Endothelial cell (in vitro differentiated cells): ENCODE measurements around the gene YWHAQ. TPM values are rescaled to one million over a fixed set of nuclear protein-coding genes. Genes with fewer than 3 reads are reported as not detected.
"Not testable (repeated sequence)": the region's sequence is repeated elsewhere in the genome, so short reads cannot be mapped to it uniquely, and the experiment has no call there.

ENCODE experiments used
- DNase-seq: peaks from one replicate; pipeline ENCODE4 v3.0.0; 2021; ENCODE audit warnings: low spot score
- H3K27ac Mint-ChIP-seq: one replicate; pipeline ENCODE4 v1.8.0; 2021; ENCODE audit warnings: mixed read lengths, inconsistent platforms; ENCODE audit not compliant: unreplicated experiment
- H3K27me3 Mint-ChIP-seq: one replicate; pipeline ENCODE4 v1.8.0; 2021; ENCODE audit warnings: mild to moderate bottlenecking, moderate library complexity, mixed read lengths, inconsistent platforms; ENCODE audit not compliant: unreplicated experiment
- H3K36me3 Mint-ChIP-seq: one replicate; pipeline ENCODE4 v1.8.0; 2021; ENCODE audit warnings: mild to moderate bottlenecking, low read depth, mixed read lengths, inconsistent platforms; ENCODE audit not compliant: unreplicated experiment
- H3K4me1 Mint-ChIP-seq: one replicate; pipeline ENCODE4 v1.8.0; 2021; ENCODE audit warnings: mild to moderate bottlenecking, mixed read lengths, inconsistent platforms; ENCODE audit not compliant: unreplicated experiment
- H3K4me3 Mint-ChIP-seq: one replicate; pipeline ENCODE4 v1.8.0; 2021; ENCODE audit warnings: mild to moderate bottlenecking, mixed read lengths, inconsistent platforms; ENCODE audit not compliant: unreplicated experiment
- H3K9me3 Mint-ChIP-seq: one replicate; pipeline ENCODE4 v1.8.0; 2021; ENCODE audit warnings: mixed read lengths, inconsistent platforms; ENCODE audit not compliant: unreplicated experiment
- total RNA-seq: library from RNA; stranded (reverse); fragmentation: NEBNext Ultra II Directional; extraction: Animal tissue kit (Norgen Biotek cat#: 25700); gene quantifications from one replicate; pipeline ENCODE4 v1.2.1, GENCODE V29; 2021; ENCODE audit not compliant: unreplicated experiment
- TF ChIP-seq, protein P1 (sequence below): fragments of 200-600 bp; sonication (generic); IDR thresholded peaks from one replicate; pipeline ENCODE4 v1.5.0; 2021; ENCODE audit warnings: antibody characterized with exemption; ENCODE audit not compliant: unreplicated experiment

YWHAQ gene
- total RNA-seq, 1 donor from 2014 or later, result 268 TPM

DNA sequence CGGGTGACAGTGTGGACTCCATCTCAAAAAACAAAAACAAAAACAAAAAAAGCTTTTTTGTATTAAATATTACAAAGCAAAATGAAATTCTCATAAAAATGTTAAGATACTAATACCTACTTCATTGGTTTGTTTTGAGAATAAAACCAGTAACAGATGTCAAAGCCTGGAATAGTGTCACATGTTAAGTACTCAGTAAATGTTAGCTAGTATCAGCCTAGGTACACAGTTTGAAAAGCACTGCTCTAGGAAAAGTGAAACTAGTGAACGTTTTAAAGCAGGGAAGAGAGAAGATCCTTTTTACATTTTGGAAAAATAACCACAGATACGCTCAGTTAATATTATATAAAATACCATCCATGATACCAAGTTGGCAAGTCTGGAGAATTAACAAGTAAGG lies 38.1 kb downstream of the YWHAQ start:
- TF ChIP-seq, protein P1, sequence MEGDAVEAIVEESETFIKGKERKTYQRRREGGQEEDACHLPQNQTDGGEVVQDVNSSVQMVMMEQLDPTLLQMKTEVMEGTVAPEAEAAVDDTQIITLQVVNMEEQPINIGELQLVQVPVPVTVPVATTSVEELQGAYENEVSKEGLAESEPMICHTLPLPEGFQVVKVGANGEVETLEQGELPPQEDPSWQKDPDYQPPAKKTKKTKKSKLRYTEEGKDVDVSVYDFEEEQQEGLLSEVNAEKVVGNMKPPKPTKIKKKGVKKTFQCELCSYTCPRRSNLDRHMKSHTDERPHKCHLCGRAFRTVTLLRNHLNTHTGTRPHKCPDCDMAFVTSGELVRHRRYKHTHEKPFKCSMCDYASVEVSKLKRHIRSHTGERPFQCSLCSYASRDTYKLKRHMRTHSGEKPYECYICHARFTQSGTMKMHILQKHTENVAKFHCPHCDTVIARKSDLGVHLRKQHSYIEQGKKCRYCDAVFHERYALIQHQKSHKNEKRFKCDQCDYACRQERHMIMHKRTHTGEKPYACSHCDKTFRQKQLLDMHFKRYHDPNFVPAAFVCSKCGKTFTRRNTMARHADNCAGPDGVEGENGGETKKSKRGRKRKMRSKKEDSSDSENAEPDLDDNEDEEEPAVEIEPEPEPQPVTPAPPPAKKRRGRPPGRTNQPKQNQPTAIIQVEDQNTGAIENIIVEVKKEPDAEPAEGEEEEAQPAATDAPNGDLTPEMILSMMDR, result no peak
- no peak for DNase-seq
- Mint-ChIP-seq H3K27ac (no peak overlapping the region), H3K27me3 (peaks cover 1% of the 10 kb centered on the region), H3K4me1 (no peaks in the 10 kb centered on the region), H3K9me3 (no peaks in the 10 kb centered on the region), H3K36me3 (peaks cover under 1% of the 10 kb centered on the region), H3K4me3 (no peak overlapping the region)

DNA sequence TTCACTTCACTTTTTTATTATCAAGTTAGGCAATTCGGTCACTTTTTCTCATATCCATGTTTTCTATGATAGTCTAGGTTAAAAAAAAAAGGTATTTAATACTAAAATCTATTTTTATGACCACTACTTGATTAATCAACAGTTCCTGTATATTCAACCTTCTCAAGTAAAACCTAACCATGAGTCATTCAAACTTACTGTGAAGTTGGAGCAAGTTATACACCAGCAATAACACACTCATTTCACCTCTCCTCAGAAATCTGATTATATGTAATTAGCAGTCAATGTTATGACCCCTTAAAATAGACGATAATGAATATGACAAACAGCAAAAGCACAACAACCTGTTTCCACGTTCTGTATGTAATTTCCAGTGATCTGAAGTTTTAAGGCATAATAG lies 40.2 kb downstream of the YWHAQ start:
- TF ChIP-seq, protein P1, result no peak
- Mint-ChIP-seq H3K27ac (no peak overlapping the region), H3K9me3 (no peaks in the 10 kb centered on the region), H3K4me1 (no peaks in the 10 kb centered on the region), H3K27me3 (no peaks in the 10 kb centered on the region), H3K4me3 (no peak overlapping the region), H3K36me3 (peaks cover 11% of the 10 kb centered on the region)
- DNase-seq, result no peak

DNA sequence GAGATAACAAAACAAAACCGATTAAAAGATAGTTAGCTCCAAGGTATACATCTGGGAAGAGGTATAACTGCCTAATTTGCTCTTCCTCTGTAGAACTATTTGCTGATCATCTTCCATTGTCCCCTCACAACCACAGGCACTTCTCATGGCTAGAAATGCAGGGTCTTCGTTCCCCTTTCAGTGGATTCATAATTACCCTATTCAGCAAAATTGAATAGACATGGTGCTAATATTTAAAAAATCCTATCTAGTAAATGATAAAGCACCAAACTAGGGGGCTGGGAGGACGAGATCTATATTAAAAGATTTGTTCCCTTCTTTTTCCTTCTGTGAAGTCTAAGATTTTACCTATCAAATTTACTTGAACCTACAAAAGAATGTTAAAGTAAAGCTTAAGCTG lies 44.3 kb downstream of the YWHAQ start:
- TF ChIP-seq, protein P1, result no peak
- H3K4me1 Mint-ChIP-seq, result peaks cover 2% of the 10 kb centered on the region
- no peak overlapping the region for H3K4me3 Mint-ChIP-seq
- H3K9me3 Mint-ChIP-seq, result no peaks in the 10 kb centered on the region
- H3K27me3 Mint-ChIP-seq, result no peaks in the 10 kb centered on the region
- H3K36me3 Mint-ChIP-seq, result peaks cover 20% of the 10 kb centered on the region
- H3K27ac Mint-ChIP-seq, result no peak overlapping the region
- no peak for DNase-seq

DNA sequence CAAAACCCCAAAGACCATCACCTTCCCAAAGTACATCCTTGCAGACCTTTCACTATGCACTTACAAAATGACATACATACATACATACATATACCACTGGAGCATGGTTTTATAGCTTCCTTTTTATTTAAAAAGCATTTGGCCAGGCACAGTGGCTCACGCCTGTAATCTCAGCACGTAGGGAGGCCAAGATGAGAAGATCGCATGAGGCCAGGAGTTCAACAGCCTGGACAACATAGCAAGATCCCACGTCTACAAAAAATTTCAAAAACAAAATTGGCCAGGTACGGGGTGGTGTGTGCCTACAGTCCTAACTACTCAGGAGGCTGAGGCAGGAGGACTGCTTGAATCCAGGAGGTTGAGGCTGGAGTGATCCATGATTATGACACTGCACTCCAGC lies 45.3 kb downstream of the YWHAQ start:
- TF ChIP-seq, protein P1, result no peak

DNA sequence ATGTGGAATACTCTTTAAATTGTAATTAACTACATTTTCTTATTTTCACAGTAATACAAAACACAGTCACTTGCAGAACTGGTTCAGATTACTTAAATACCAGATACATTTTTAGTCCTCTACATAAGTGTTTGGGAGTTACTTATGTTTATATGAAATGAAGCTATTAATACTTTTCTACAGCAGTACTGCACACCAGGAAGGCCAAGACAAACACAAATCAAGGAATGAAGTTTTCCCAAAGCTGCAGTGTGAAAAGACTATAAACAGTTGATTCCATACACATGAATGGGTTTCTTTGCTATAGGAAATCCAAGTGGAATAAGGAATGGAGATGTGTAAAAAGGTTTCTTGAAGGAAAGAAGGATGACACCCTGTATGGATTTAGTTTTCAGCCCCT lies 45.9 kb downstream of the YWHAQ start:
- not testable (repeated sequence) for H3K4me3 Mint-ChIP-seq
- peaks cover 20% of the 10 kb centered on the region for H3K36me3 Mint-ChIP-seq

More for the DNA sequence above, 45.3 kb downstream of the YWHAQ start:
- H3K27me3 Mint-ChIP-seq, result no peaks in the 10 kb centered on the region
- H3K4me3 Mint-ChIP-seq, result no peak overlapping the region
- no peak for DNase-seq
- no peak overlapping the region for H3K27ac Mint-ChIP-seq
- peaks cover 20% of the 10 kb centered on the region for H3K36me3 Mint-ChIP-seq
- peaks cover 5% of the 10 kb centered on the region for H3K4me1 Mint-ChIP-seq
- H3K9me3 Mint-ChIP-seq, result no peaks in the 10 kb centered on the region

GRCh38 chr2:9582624-9583023 lies 48.2 kb downstream of the YWHAQ start:
- H3K9me3 Mint-ChIP-seq, result no peaks in the 10 kb centered on the region
- no peak overlapping the region for H3K4me3 Mint-ChIP-seq
- TF ChIP-seq, protein P1, result no peak
- no peak for DNase-seq
- no peak overlapping the region for H3K27ac Mint-ChIP-seq
- H3K36me3 Mint-ChIP-seq, result peaks cover 19% of the 10 kb centered on the region
- H3K4me1 Mint-ChIP-seq, result peaks cover 5% of the 10 kb centered on the region
- no peaks in the 10 kb centered on the region for H3K27me3 Mint-ChIP-seq

More for the DNA sequence above, 45.9 kb downstream of the YWHAQ start:
- H3K27me3 Mint-ChIP-seq, H3K9me3 Mint-ChIP-seq, H3K27ac Mint-ChIP-seq, H3K4me1 Mint-ChIP-seq, DNase-seq: not testable (repeated sequence)
